ENCODE measurements around the gene ZNF74.

Gene ZNF74

GRCh38 chr22:20399866-20400605 lies 6.1 kb downstream of the ZNF74 start:
- Histone ChIP-seq H3K27me3 (ENCODE audit: control insufficient read depth in 2 of 2, insufficient read depth in 2 of 2, low read length in 2 of 2) (no peaks in the 10 kb centered on the region), H3K4me1 (ENCODE audit: control insufficient read depth in 2 of 2, insufficient read depth in 2 of 2, low read length in 2 of 2) (peaks cover 0 to 3% of the 10 kb centered on the region in 2 donors), H3K9ac (ENCODE audit: low read depth in 1 of 2, low read length in 2 of 2) (no peak overlapping the region), H3K9me3 (ENCODE audit: control insufficient read depth in 2 of 2, low read length in 2 of 2) (no peaks in the 10 kb centered on the region), H3K27ac (ENCODE audit: low read depth in 2 of 2, low read length in 2 of 2) (no peak overlapping the region), H3K36me3 (ENCODE audit: control insufficient read depth in 2 of 2, insufficient read depth in 2 of 2, low read length in 2 of 2) (peaks cover 0 to 3% of the 10 kb centered on the region in 2 donors), H3K4me3 (ENCODE audit: low read length in 2 of 2) (no peak overlapping the region)

GRCh38 chr22:20400606-20401375 lies 6.8 kb downstream of the ZNF74 start:
- H3K27ac ChIP-seq (ENCODE audit: low read depth in 2 of 2, low read length in 2 of 2): no peak overlapping the region
- no peak overlapping the region for H3K9ac ChIP-seq (ENCODE audit: low read depth in 1 of 2, low read length in 2 of 2)
- no peaks in the 10 kb centered on the region for H3K4me1 ChIP-seq (ENCODE audit: control insufficient read depth in 2 of 2, insufficient read depth in 2 of 2, low read length in 2 of 2)
- H3K9me3 ChIP-seq (ENCODE audit: control insufficient read depth in 2 of 2, low read length in 2 of 2): no peaks in the 10 kb centered on the region
- H3K36me3 ChIP-seq (ENCODE audit: control insufficient read depth in 2 of 2, insufficient read depth in 2 of 2, low read length in 2 of 2): peaks cover 3 to 6% of the 10 kb centered on the region in 2 donors
- no peaks in the 10 kb centered on the region for H3K27me3 ChIP-seq (ENCODE audit: control insufficient read depth in 2 of 2, insufficient read depth in 2 of 2, low read length in 2 of 2)
- no peak overlapping the region for H3K4me3 ChIP-seq (ENCODE audit: low read length in 2 of 2)

- H3K36me3 ChIP-seq (ENCODE audit: control insufficient read depth in 2 of 2, insufficient read depth in 2 of 2, low read length in 2 of 2): peaks cover 9 to 10% of the 10 kb centered on the region in 2 donors
Measured at GRCh38 chr22:20401376-20402014, 7.5 kb downstream of the ZNF74 start.

GRCh38 chr22:20402960-20403778 lies 9.2 kb downstream of the ZNF74 start:
- no peak overlapping the region for H3K9ac ChIP-seq (ENCODE audit: low read depth in 1 of 2, low read length in 2 of 2)
- H3K27me3 ChIP-seq (ENCODE audit: control insufficient read depth in 2 of 2, insufficient read depth in 2 of 2, low read length in 2 of 2): no peaks in the 10 kb centered on the region
- peaks cover 14 to 17% of the 10 kb centered on the region in 2 donors for H3K36me3 ChIP-seq (ENCODE audit: control insufficient read depth in 2 of 2, insufficient read depth in 2 of 2, low read length in 2 of 2)
- H3K4me3 ChIP-seq (ENCODE audit: low read length in 2 of 2): no peak overlapping the region
- H3K27ac ChIP-seq (ENCODE audit: low read depth in 2 of 2, low read length in 2 of 2): no peak overlapping the region
- H3K9me3 ChIP-seq (ENCODE audit: control insufficient read depth in 2 of 2, low read length in 2 of 2): no peaks in the 10 kb centered on the region
- H3K4me1 ChIP-seq (ENCODE audit: control insufficient read depth in 2 of 2, insufficient read depth in 2 of 2, low read length in 2 of 2): no peaks in the 10 kb centered on the region

More at GRCh38 chr22:20401376-20402014, 7.5 kb downstream of the ZNF74 start:
- H3K27ac ChIP-seq (ENCODE audit: low read depth in 2 of 2, low read length in 2 of 2): no peak overlapping the region
- H3K4me3 ChIP-seq (ENCODE audit: low read length in 2 of 2): no peak overlapping the region
- H3K9ac ChIP-seq (ENCODE audit: low read depth in 1 of 2, low read length in 2 of 2): no peak overlapping the region
- no peaks in the 10 kb centered on the region for H3K27me3 ChIP-seq (ENCODE audit: control insufficient read depth in 2 of 2, insufficient read depth in 2 of 2, low read length in 2 of 2)
- no peaks in the 10 kb centered on the region for H3K9me3 ChIP-seq (ENCODE audit: control insufficient read depth in 2 of 2, low read length in 2 of 2)
- H3K4me1 ChIP-seq (ENCODE audit: control insufficient read depth in 2 of 2, insufficient read depth in 2 of 2, low read length in 2 of 2): no peaks in the 10 kb centered on the region

GRCh38 chr22:20403779-20404140 lies 9.8 kb downstream of the ZNF74 start:
- peaks cover 14 to 17% of the 10 kb centered on the region in 2 donors for H3K36me3 ChIP-seq (ENCODE audit: control insufficient read depth in 2 of 2, insufficient read depth in 2 of 2, low read length in 2 of 2)
- H3K4me3 ChIP-seq (ENCODE audit: low read length in 2 of 2): no peak overlapping the region
- H3K9ac ChIP-seq (ENCODE audit: low read depth in 1 of 2, low read length in 2 of 2): no peak overlapping the region
- H3K27me3 ChIP-seq (ENCODE audit: control insufficient read depth in 2 of 2, insufficient read depth in 2 of 2, low read length in 2 of 2): no peaks in the 10 kb centered on the region
- no peak overlapping the region for H3K27ac ChIP-seq (ENCODE audit: low read depth in 2 of 2, low read length in 2 of 2)
- no peaks in the 10 kb centered on the region for H3K9me3 ChIP-seq (ENCODE audit: control insufficient read depth in 2 of 2, low read length in 2 of 2)
- H3K4me1 ChIP-seq (ENCODE audit: control insufficient read depth in 2 of 2, insufficient read depth in 2 of 2, low read length in 2 of 2): no peaks in the 10 kb centered on the region

- H3K9ac ChIP-seq (ENCODE audit: low read depth in 1 of 2, low read length in 2 of 2): no peak overlapping the region
- no peak overlapping the region for H3K27ac ChIP-seq (ENCODE audit: low read depth in 2 of 2, low read length in 2 of 2)
- H3K4me3 ChIP-seq (ENCODE audit: low read length in 2 of 2): no peak overlapping the region
- H3K36me3 ChIP-seq (ENCODE audit: control insufficient read depth in 2 of 2, insufficient read depth in 2 of 2, low read length in 2 of 2): peaks cover 14 to 17% of the 10 kb centered on the region in 2 donors
- no peaks in the 10 kb centered on the region for H3K4me1 ChIP-seq (ENCODE audit: control insufficient read depth in 2 of 2, insufficient read depth in 2 of 2, low read length in 2 of 2)
- H3K27me3 ChIP-seq (ENCODE audit: control insufficient read depth in 2 of 2, insufficient read depth in 2 of 2, low read length in 2 of 2): no peaks in the 10 kb centered on the region
- no peaks in the 10 kb centered on the region for H3K9me3 ChIP-seq (ENCODE audit: control insufficient read depth in 2 of 2, low read length in 2 of 2)
Measured at GRCh38 chr22:20404881-20405280, 10.9 kb downstream of the ZNF74 start.

GRCh38 chr22:20405291-20405930 lies 11.5 kb downstream of the ZNF74 start:
- Histone ChIP-seq H3K9ac (ENCODE audit: low read depth in 1 of 2, low read length in 2 of 2) (no peak overlapping the region), H3K4me1 (ENCODE audit: control insufficient read depth in 2 of 2, insufficient read depth in 2 of 2, low read length in 2 of 2) (no peaks in the 10 kb centered on the region), H3K9me3 (ENCODE audit: control insufficient read depth in 2 of 2, low read length in 2 of 2) (no peaks in the 10 kb centered on the region), H3K27ac (ENCODE audit: low read depth in 2 of 2, low read length in 2 of 2) (no peak overlapping the region), H3K36me3 (ENCODE audit: control insufficient read depth in 2 of 2, insufficient read depth in 2 of 2, low read length in 2 of 2) (peaks cover 14 to 17% of the 10 kb centered on the region in 2 donors), H3K4me3 (ENCODE audit: low read length in 2 of 2) (no peak overlapping the region), H3K27me3 (ENCODE audit: control insufficient read depth in 2 of 2, insufficient read depth in 2 of 2, low read length in 2 of 2) (no peaks in the 10 kb centered on the region)

GRCh38 chr22:20405931-20406685 lies 12.2 kb downstream of the ZNF74 start:
- Histone ChIP-seq H3K9ac (ENCODE audit: low read depth in 1 of 2, low read length in 2 of 2) (no peak overlapping the region), H3K27me3 (ENCODE audit: control insufficient read depth in 2 of 2, insufficient read depth in 2 of 2, low read length in 2 of 2) (no peaks in the 10 kb centered on the region), H3K9me3 (ENCODE audit: control insufficient read depth in 2 of 2, low read length in 2 of 2) (no peaks in the 10 kb centered on the region), H3K4me3 (ENCODE audit: low read length in 2 of 2) (no peak overlapping the region), H3K36me3 (ENCODE audit: control insufficient read depth in 2 of 2, insufficient read depth in 2 of 2, low read length in 2 of 2) (peaks cover 14 to 17% of the 10 kb centered on the region in 2 donors), H3K4me1 (ENCODE audit: control insufficient read depth in 2 of 2, insufficient read depth in 2 of 2, low read length in 2 of 2) (no peaks in the 10 kb centered on the region), H3K27ac (ENCODE audit: low read depth in 2 of 2, low read length in 2 of 2) (no peak overlapping the region)

Measured in mucosa of rectum (tissue), 2 donors.